GM18861 (cell line): Measurements from ENCODE around the gene PIAS1.
"Not testable (repeated sequence)": the region's sequence is repeated elsewhere in the genome, so short reads cannot be mapped to it uniquely, and the experiment has no call there.

ENCODE experiments used
- ATAC-seq: cut with Tn5 transposase; IDR thresholded peaks from one replicate; pipeline ENCODE4 v1.9.1; 2021; ENCODE audit not compliant: unreplicated experiment

PIAS1 gene

GRCh38 chr15:68230157-68231100 is 176.3 kb downstream of the PIAS1 start:
- no peak for ATAC-seq

DNA sequence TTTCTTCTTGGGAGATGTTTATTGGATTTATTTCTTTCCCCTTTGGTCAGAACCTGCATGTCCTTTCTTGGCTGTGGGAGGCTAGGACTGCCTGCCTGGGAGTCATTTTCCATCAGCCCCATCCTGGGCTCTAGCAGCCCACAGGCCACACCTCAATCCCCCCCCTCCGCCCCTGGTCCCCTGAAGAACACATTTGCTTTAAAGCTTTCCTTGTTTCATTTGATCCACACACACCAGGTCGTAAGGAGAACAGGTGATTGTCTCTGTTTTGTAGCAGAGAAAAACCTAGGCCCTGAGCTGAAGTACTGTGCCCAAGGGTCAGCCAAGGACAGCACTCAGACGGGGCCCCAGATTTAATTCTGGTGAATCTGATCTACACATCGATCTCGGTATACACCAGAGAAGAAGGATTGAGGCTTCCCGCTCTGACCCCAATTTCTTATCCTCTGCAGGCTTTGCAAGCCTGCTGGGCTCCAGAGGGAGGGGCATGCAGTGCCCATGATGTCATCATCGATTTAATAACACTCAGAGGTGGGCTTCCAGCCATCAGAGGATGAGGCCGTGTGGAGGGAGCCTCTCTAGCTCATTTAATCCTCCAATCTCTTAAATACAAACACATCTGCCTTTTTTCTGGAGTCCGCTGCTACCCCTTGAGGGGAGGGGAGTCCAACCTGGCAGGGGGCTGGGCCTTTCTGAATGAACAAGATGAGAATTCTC is 177.1 kb downstream of the PIAS1 start:
- ATAC-seq: no peak

GRCh38 chr15:68232449-68232848 is 178.3 kb downstream of the PIAS1 start:
- ATAC-seq: no peak

GRCh38 chr15:68232937-68233336 is 178.8 kb downstream of the PIAS1 start:
- ATAC-seq: no peak

GRCh38 chr15:68234060-68234459 is 179.9 kb downstream of the PIAS1 start:
- ATAC-seq: no peak

DNA sequence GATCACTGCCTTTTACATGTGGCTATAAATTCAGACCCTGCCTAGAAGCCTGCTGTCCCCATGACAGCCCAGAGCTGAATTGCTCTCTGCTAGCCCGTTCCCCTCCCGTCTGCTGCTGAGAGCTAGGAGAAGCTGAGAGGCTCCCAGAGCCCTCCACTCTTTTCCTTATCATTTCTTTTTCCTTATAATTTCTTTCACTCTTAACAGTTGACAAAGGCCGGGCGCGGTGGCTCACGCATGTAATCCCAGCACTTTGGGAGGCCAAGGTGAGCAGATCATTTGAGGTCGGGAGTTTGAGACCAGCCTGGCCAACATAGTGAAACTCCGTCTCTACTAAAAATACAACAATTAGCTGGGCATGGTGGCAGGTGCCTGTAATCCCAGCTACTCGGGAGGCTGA is 180.4 kb downstream of the PIAS1 start:
- ATAC-seq: not testable (repeated sequence)

DNA sequence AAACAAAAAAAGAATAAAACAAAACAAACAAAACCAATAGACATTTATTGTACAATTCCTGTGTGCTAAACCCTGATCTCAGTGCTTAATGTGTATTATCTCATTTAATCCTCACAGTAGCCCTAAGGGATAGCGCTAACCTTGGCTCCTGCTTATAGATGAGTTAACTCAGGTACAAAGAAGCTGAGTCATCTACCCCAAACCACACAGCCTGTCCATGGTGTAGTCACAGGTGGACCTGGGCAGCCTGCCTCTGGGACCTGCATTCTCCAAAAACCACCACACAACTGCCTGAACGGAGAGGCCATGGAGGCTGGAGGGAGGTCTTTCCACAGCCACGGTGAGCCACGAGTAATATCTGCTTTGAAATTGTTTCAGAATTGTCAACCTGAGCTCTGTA is 180.9 kb downstream of the PIAS1 start:
- ATAC-seq: no peak

DNA sequence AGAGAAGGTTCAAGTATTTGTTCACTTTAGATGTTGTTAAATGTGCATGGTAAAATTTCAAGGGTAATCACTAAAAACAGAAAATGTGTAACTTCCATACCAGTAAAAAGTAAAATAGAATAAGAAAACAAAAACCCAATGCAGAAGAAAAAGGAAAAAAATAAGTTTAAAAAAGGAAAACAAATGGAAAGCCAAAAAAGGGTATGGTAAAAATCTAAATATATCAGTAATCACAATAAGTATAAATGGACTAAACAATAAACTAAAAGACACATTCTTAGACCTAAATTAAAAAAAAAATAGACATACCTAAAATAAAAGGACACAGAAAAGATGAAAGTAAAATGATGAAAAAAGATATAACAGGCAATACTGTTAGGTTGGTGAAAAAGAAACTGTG is 184.9 kb downstream of the PIAS1 start:
- no peak for ATAC-seq

DNA sequence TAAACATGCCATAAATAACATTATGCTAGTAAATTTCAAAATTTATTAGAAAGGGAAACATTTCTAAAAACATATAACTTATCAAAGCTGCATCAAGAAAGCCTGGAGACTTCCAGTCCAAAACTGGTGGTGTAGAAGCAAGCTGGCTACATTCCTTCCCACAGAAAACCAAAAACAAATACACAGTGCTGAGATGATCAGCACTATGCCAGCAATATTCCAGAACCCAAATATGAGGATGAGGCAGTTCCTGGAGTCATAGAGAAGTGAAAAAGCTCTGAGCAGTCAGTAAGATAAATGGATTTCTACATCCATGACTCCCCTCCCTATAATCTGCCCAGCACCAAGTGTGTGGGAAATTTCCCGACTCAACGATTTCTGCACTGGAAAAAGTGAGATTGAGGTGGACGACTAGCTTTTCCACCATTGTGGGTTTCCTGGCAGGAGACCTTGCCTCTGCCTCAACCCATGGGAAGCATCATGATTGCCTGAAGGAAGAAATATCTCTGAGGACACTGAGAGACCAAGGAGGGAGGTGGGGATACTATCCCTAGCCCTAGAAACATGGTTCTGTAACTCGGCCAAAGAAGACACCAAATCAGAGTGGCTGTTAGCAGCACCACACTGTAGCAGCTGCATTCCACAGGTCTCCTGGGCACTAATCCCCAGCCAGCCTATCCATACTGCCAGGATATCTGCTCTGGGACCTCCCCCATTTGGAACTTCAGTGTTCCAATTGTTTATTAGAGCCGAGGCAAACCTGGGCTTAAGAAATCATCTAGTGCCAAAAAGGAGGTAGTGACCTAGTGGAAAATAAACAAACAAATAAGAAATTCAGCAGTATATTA is 187.2 kb downstream of the PIAS1 start:
- ATAC-seq: no peak
